Measurements from ENCODE around the gene ERICH6. TPM values are rescaled to one million over a fixed set of nuclear protein-coding genes. Genes with fewer than 3 reads are reported as not detected.

Gene ERICH6
- total RNA-seq, 1 donor from 2014 or later = 0.69 TPM

GRCh38 chr3:150703299-150703755, 393 bp downstream of the ERICH6 start:
- peaks cover 6% of the 10 kb centered on the region for H3K9me3 Mint-ChIP-seq (ENCODE audit: unreplicated experiment)
- H3K27ac Mint-ChIP-seq (ENCODE audit: unreplicated experiment) = peak overlapping the region; percentile 92
- peaks cover 7% of the 10 kb centered on the region for H3K36me3 Mint-ChIP-seq (ENCODE audit: unreplicated experiment)
- peak overlapping the region; percentile 96 for H3K4me3 Mint-ChIP-seq (ENCODE audit: unreplicated experiment)
- no peaks in the 10 kb centered on the region for H3K4me1 Mint-ChIP-seq (ENCODE audit: low read depth, unreplicated experiment)
- DNase-seq = peak; percentile 51
- TF ChIP-seq CTCF (IDR thresholded peaks at IDR 0.05; ENCODE audit: partially characterized antibody, unreplicated experiment) = no peak
- H3K27me3 Mint-ChIP-seq (ENCODE audit: unreplicated experiment) = peaks cover 3% of the 10 kb centered on the region

GRCh38 chr3:150699068-150699639, 4.6 kb downstream of the ERICH6 start:
- peaks cover 3% of the 10 kb centered on the region for H3K9me3 Mint-ChIP-seq (ENCODE audit: unreplicated experiment)
- no peak for DNase-seq
- TF ChIP-seq CTCF (IDR thresholded peaks at IDR 0.05; ENCODE audit: partially characterized antibody, unreplicated experiment) = no peak
- peaks cover 3% of the 10 kb centered on the region for H3K27me3 Mint-ChIP-seq (ENCODE audit: unreplicated experiment)
- no peaks in the 10 kb centered on the region for H3K4me1 Mint-ChIP-seq (ENCODE audit: low read depth, unreplicated experiment)
- no peak overlapping the region for H3K27ac Mint-ChIP-seq (ENCODE audit: unreplicated experiment)
- H3K4me3 Mint-ChIP-seq (ENCODE audit: unreplicated experiment) = no peak overlapping the region
- peaks cover 5% of the 10 kb centered on the region for H3K36me3 Mint-ChIP-seq (ENCODE audit: unreplicated experiment)

GRCh38 chr3:150697646-150698045, 6.1 kb downstream of the ERICH6 start:
- peaks cover 5% of the 10 kb centered on the region for H3K36me3 Mint-ChIP-seq (ENCODE audit: unreplicated experiment)
- no peak for DNase-seq
- no peaks in the 10 kb centered on the region for H3K27me3 Mint-ChIP-seq (ENCODE audit: unreplicated experiment)
- no peak overlapping the region for H3K4me3 Mint-ChIP-seq (ENCODE audit: unreplicated experiment)
- H3K4me1 Mint-ChIP-seq (ENCODE audit: low read depth, unreplicated experiment) = no peaks in the 10 kb centered on the region
- no peak for TF ChIP-seq CTCF (IDR thresholded peaks at IDR 0.05; ENCODE audit: partially characterized antibody, unreplicated experiment)
- no peak overlapping the region for H3K27ac Mint-ChIP-seq (ENCODE audit: unreplicated experiment)
- H3K9me3 Mint-ChIP-seq (ENCODE audit: unreplicated experiment) = no peaks in the 10 kb centered on the region

GRCh38 chr3:150691414-150692040, 12.2 kb downstream of the ERICH6 start:
- TF ChIP-seq CTCF (IDR thresholded peaks at IDR 0.05; ENCODE audit: partially characterized antibody, unreplicated experiment) = no peak
- no peaks in the 10 kb centered on the region for H3K9me3 Mint-ChIP-seq (ENCODE audit: unreplicated experiment)
- H3K4me1 Mint-ChIP-seq (ENCODE audit: low read depth, unreplicated experiment) = no peaks in the 10 kb centered on the region
- no peak for DNase-seq
- no peak overlapping the region for H3K4me3 Mint-ChIP-seq (ENCODE audit: unreplicated experiment)
- peaks cover 5% of the 10 kb centered on the region for H3K36me3 Mint-ChIP-seq (ENCODE audit: unreplicated experiment)
- H3K27ac Mint-ChIP-seq (ENCODE audit: unreplicated experiment) = no peak overlapping the region
- no peaks in the 10 kb centered on the region for H3K27me3 Mint-ChIP-seq (ENCODE audit: unreplicated experiment)

GRCh38 chr3:150687613-150688012, 16.1 kb downstream of the ERICH6 start:
- no peak for DNase-seq
- H3K4me1 Mint-ChIP-seq (ENCODE audit: low read depth, unreplicated experiment) = no peaks in the 10 kb centered on the region
- no peak for TF ChIP-seq CTCF (IDR thresholded peaks at IDR 0.05; ENCODE audit: partially characterized antibody, unreplicated experiment)
- no peaks in the 10 kb centered on the region for H3K27me3 Mint-ChIP-seq (ENCODE audit: unreplicated experiment)
- H3K27ac Mint-ChIP-seq (ENCODE audit: unreplicated experiment) = no peak overlapping the region
- no peak overlapping the region for H3K4me3 Mint-ChIP-seq (ENCODE audit: unreplicated experiment)
- H3K9me3 Mint-ChIP-seq (ENCODE audit: unreplicated experiment) = no peaks in the 10 kb centered on the region
- peaks cover 6% of the 10 kb centered on the region for H3K36me3 Mint-ChIP-seq (ENCODE audit: unreplicated experiment)
